ENCODE data around the gene PMM1. TPM values are rescaled to one million over a fixed set of nuclear protein-coding genes. Genes with fewer than 3 reads are reported as not detected.

Gene PMM1
- total and polyA plus RNA-seq, 2 of the 13 experiments (the other 11 are each of a cell fraction or from before 2014, with no cell fraction given), result 17.8 to 95.6 TPM

DNA sequence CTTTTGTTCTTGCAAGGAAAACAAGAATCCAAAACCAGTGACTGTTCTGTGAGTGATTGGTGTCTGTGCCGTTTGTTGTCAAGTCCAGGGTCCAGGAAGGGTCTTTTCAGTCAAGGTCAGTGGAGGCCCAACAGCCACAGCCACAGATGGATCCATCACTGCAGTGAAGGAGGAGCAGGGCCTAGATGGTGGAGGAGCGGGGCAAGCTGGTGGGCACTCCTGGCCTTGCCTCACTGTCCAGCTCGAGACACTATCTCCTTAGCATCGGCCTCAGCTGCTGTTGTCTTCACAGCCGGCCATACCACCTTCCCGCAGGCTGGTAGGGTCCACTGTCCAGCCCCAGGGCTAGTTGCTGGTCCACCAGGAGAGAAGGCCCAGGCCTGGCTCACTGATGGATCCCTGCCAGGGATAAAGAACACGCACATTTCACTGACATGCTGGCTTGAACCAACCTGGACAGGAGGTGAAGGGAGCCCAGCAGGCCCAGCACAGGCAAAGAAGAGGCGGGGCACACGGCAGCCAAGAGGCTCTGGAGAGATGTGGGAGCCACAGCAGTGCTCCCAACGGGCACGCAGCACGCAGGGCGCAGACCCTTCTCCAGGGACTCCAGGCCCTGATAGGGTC lies 60.6 kb downstream of the PMM1 start (continued):
- TF ChIP-seq, protein P1, sequence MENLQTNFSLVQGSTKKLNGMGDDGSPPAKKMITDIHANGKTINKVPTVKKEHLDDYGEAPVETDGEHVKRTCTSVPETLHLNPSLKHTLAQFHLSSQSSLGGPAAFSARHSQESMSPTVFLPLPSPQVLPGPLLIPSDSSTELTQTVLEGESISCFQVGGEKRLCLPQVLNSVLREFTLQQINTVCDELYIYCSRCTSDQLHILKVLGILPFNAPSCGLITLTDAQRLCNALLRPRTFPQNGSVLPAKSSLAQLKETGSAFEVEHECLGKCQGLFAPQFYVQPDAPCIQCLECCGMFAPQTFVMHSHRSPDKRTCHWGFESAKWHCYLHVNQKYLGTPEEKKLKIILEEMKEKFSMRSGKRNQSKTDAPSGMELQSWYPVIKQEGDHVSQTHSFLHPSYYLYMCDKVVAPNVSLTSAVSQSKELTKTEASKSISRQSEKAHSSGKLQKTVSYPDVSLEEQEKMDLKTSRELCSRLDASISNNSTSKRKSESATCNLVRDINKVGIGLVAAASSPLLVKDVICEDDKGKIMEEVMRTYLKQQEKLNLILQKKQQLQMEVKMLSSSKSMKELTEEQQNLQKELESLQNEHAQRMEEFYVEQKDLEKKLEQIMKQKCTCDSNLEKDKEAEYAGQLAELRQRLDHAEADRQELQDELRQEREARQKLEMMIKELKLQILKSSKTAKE (CRISPR knock-in tag; IDR thresholded peaks at IDR 0.05; ENCODE audit: borderline replicate concordance), result 0 out of 2 replicates have a peak, but pooled peaks have one; percentile 27
- peak; percentile 93 for TF ChIP-seq ESRRA (CRISPR knock-in tag; IDR thresholded peaks at IDR 0.05; ENCODE audit: low read depth)
- TF ChIP-seq, protein P2, sequence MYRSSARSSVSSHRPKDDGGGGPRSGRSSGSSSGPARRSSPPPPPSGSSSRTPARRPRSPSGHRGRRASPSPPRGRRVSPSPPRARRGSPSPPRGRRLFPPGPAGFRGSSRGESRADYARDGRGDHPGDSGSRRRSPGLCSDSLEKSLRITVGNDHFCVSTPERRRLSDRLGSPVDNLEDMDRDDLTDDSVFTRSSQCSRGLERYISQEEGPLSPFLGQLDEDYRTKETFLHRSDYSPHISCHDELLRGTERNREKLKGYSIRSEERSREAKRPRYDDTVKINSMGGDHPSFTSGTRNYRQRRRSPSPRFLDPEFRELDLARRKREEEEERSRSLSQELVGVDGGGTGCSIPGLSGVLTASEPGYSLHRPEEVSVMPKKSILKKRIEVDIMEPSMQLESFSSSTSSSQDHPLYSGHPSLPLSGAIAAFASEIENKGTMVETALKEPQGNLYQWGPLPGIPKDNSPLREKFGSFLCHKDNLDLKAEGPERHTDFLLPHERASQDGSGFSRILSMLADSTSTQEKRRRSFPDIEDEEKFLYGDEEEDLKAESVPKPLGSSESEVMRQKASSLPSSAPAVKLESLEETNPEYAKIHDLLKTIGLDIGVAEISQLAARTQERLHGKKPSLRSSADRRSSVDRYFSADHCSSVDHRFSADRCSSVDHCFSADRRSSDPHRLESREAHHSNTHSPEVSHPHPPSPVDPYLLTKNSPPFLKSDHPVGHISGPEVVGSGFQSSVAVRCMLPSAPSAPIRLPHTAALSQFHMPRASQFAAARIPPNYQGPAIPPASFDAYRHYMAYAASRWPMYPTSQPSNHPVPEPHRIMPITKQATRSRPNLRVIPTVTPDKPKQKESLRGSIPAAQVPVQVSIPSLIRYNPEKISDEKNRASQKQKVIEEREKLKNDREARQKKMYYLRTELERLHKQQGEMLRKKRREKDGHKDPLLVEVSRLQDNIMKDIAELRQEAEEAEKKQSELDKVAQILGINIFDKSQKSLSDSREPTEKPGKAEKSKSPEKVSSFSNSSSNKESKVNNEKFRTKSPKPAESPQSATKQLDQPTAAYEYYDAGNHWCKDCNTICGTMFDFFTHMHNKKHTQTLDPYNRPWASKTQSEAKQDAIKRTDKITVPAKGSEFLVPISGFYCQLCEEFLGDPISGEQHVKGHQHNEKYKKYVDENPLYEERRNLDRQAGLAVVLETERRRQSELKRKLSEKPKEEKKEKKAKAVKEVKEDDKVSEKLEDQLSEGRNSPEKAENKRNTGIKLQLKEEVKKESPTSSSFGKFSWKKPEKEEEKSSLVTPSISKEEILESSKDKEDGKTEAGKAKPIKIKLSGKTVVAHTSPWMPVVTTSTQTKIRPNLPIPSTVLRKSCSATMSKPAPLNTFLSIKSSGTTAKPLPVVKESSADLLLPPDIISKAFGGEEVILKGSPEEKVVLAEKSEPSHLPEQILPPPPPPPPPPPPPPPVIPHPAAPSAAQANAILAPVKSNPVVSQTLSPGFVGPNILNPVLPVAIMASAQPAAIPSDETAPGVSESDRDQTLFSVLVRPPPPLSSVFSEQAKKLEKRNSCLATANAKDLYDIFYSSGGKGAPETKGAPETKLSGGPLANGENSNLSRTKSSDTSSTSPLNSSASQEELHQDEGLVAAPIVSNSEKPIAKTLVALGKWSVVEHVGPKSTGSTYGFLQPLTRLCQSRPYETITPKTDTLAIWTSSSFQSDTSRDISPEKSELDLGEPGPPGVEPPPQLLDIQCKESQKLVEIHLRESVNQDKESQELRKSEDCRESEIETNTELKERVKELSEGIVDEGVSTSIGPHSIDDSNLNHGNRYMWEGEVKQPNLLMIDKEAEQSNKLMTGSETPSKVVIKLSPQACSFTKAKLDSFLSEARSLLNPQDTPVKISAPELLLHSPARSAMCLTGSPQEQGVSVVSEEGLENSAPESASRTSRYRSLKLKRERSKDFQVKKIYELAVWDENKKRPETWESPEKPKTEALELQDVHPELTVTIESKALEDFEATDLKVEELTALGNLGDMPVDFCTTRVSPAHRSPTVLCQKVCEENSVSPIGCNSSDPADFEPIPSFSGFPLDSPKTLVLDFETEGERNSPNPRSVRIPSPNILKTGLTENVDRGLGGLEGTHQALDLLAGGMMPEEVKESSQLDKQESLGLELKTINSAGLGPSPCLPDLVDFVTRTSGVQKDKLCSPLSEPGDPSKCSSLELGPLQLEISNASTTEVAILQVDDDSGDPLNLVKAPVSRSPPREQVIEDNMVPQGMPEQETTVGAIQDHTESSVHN (CRISPR knock-in tag; IDR thresholded peaks at IDR 0.05), result no peak
- TF ChIP-seq ZBTB7B (CRISPR knock-in tag; IDR thresholded peaks at IDR 0.05), result peak; percentile 58; the same call in 1 of the 2 replicates
- TF ChIP-seq, protein P3, sequence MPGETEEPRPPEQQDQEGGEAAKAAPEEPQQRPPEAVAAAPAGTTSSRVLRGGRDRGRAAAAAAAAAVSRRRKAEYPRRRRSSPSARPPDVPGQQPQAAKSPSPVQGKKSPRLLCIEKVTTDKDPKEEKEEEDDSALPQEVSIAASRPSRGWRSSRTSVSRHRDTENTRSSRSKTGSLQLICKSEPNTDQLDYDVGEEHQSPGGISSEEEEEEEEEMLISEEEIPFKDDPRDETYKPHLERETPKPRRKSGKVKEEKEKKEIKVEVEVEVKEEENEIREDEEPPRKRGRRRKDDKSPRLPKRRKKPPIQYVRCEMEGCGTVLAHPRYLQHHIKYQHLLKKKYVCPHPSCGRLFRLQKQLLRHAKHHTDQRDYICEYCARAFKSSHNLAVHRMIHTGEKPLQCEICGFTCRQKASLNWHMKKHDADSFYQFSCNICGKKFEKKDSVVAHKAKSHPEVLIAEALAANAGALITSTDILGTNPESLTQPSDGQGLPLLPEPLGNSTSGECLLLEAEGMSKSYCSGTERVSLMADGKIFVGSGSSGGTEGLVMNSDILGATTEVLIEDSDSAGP (CRISPR knock-in tag; IDR thresholded peaks at IDR 0.05; ENCODE audit: borderline replicate concordance), result 0 out of 2 replicates have a peak, but pooled peaks have one; percentile 20
- no peak for TF ChIP-seq ZNF605 (CRISPR knock-in tag; IDR thresholded peaks at IDR 0.05)
- TF ChIP-seq SALL1 (CRISPR knock-in tag; IDR thresholded peaks at IDR 0.05), result peak; percentile 43; the same call in 1 of the 2 replicates
- TF ChIP-seq ZNF607 (CRISPR knock-in tag; IDR thresholded peaks at IDR 0.05; ENCODE audit: borderline replicate concordance), result no peak
- TF ChIP-seq PHB2 (IDR thresholded peaks at IDR 0.05; ENCODE audit: partially characterized antibody), result no peak
- TF ChIP-seq ARID2 (CRISPR knock-in tag; IDR thresholded peaks at IDR 0.05; ENCODE audit: borderline replicate concordance), result no peak
- no peak for TF ChIP-seq ZNF205 (CRISPR knock-in tag; IDR thresholded peaks at IDR 0.05)
- TF ChIP-seq, protein P4, sequence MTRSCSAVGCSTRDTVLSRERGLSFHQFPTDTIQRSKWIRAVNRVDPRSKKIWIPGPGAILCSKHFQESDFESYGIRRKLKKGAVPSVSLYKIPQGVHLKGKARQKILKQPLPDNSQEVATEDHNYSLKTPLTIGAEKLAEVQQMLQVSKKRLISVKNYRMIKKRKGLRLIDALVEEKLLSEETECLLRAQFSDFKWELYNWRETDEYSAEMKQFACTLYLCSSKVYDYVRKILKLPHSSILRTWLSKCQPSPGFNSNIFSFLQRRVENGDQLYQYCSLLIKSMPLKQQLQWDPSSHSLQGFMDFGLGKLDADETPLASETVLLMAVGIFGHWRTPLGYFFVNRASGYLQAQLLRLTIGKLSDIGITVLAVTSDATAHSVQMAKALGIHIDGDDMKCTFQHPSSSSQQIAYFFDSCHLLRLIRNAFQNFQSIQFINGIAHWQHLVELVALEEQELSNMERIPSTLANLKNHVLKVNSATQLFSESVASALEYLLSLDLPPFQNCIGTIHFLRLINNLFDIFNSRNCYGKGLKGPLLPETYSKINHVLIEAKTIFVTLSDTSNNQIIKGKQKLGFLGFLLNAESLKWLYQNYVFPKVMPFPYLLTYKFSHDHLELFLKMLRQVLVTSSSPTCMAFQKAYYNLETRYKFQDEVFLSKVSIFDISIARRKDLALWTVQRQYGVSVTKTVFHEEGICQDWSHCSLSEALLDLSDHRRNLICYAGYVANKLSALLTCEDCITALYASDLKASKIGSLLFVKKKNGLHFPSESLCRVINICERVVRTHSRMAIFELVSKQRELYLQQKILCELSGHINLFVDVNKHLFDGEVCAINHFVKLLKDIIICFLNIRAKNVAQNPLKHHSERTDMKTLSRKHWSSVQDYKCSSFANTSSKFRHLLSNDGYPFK (CRISPR knock-in tag; IDR thresholded peaks at IDR 0.05; ENCODE audit: borderline replicate concordance), result peak; percentile 17; the same call in 1 of the 2 replicates
- TF ChIP-seq ZNF776 (CRISPR knock-in tag; IDR thresholded peaks at IDR 0.05), result no peak
- no peak for TF ChIP-seq RARG (CRISPR knock-in tag; IDR thresholded peaks at IDR 0.05; ENCODE audit: low read depth)

All from HepG2 (cell line).